ENCODE results near the gene SAXO1.
"Not testable (repeated sequence)": the region's sequence is repeated elsewhere in the genome, so short reads cannot be mapped to it uniquely, and the experiment has no call there.

SAXO1 gene, protein sequence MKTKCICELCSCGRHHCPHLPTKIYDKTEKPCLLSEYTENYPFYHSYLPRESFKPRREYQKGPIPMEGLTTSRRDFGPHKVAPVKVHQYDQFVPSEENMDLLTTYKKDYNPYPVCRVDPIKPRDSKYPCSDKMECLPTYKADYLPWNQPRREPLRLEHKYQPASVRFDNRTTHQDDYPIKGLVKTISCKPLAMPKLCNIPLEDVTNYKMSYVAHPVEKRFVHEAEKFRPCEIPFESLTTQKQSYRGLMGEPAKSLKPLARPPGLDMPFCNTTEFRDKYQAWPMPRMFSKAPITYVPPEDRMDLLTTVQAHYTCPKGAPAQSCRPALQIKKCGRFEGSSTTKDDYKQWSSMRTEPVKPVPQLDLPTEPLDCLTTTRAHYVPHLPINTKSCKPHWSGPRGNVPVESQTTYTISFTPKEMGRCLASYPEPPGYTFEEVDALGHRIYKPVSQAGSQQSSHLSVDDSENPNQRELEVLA

GRCh38 chr9:19033015-19033414, at the start of gene SAXO1:
SAXO1 (minus strand) TSS chr9:19033209; CDS start chr9:19032908, 301 bp downstream.
- DNase-seq: no peak

DNA sequence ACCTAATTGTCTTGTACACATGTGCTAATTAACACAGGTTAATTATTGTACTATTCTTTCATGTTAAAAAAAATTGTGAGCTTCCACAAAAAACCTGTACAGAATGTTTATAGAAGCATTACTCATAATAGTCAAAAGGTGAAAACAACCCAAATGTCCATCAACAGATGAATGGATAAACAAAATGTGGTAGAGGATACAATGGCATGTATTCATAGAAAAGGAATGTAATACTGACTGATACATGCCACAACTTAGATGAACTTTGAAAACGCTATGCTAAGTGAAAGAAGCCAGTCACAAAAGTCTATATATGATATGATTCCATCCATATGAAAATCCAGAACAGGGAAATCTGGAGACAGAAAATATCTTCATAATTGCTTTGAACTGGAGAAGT, 41.8 kb upstream of the SAXO1 start:
- DNase-seq: no peak

DNA sequence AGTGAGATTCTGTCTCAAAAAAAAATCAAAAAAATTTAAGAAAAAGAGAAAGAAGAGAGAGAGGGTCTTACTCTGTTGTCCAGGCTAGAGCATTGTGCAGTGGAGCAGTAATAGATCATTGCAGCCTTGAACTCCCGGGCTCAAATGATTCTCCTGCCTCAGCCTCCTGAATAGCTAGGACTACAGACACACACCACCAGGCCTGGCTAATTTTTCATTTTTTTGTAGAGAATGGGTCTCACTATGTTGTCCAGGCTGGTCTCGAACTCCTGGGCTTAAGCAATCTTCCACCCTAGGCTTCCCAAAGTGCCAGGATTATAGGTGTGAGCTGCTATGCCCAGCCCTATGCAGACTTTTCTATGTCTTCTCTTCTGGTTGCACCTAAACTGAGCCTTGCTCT, 41.2 kb upstream of the SAXO1 start:
- no peak for DNase-seq

DNA sequence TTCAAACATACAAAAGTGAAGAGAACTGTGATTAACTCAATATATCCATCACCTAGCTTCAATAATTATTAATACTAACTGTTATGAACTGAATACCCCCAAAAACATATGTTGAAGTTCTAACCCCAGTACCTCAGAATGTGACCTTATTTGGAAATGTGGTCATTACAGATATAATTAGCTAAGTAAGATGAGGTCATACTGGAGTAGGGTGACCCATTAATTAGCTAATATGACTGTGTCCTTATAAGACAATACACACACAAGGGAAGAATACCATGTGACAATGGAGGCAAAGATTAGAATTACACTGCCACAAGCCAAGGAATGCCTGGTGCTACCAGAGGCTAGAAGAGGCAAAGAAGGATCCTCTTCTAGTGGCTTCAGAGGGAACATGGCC, 24.0 kb upstream of the SAXO1 start:
- no peak for DNase-seq

- DNase-seq: no peak
Observed at GRCh38 chr9:19050637-19051591, 17.9 kb upstream of the SAXO1 start.

- DNase-seq: peak; percentile 33
Observed at GRCh38 chr9:19049917-19050636, 17.1 kb upstream of the SAXO1 start.

DNA sequence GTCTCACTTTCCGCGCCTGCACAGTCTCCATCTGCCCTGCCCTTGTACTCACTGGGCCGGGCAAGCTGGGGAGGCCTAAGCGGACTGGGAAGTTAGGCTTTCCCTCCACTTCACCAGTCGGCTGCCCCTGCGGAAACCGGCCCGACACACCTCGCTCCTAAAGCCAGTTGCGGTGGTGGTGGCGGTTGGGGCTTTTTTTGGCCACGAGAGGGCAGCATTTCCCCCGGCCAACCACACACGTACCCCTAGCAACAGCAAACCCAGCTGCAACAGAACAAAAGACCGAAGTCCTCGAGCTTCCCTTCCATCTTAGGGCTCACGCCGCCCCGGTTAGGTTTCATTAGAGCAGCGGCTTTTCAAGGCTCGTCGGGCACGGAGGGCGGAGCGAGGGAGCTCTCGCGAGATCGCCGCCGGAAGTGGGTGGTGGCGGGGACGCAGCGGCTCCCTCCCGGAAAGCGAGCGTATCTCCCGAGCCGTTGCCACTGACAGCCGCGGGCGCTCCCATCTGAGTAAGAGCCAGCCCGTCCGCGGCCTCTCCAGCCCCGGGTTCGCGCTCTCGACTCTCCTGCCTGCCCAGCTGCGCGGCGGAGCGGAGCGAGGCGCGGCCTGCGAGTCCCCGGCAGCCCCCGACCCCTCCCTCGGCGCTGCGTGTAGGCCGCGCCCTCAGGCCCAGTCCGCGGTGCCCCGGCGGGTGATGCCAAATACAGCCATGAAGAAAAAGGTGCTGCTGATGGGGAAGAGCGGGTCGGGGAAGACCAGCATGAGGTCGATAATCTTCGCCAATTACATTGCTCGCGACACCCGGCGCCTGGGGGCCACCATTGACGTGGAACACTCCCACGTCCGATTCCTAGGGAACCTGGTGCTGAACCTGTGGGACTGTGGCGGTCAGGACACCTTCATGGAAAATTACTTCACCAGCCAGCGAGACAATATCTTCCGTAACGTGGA, 16.2 kb upstream of the SAXO1 start, which contains the start of gene RRAGA:
TSS of gene RRAGA (plus strand) at position 462 of the 951 bp plus-strand sequence. CDS start at position 695, 233 bp downstream.
- DNase-seq: peak; percentile 96

DNA sequence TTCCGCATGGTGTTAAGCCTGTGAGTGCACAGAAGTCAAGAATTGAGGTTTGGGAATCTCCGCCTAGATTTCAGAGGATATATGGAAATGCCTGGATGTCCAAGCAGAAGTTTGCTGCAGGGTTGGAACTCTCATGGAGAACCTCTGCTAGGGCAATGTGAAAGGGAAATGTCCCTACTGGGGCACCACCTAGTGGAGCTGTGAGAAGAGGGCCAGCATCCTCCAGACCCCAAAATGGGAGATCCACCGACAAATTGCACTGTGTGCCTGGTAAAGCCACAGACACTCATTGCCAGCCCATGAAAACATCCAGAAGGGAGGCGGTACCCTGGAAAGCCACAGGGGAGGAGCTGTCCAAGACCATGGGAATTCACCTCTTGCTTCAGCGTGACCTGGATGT, 3.6 kb upstream of the SAXO1 start:
- DNase-seq: no peak

DNA sequence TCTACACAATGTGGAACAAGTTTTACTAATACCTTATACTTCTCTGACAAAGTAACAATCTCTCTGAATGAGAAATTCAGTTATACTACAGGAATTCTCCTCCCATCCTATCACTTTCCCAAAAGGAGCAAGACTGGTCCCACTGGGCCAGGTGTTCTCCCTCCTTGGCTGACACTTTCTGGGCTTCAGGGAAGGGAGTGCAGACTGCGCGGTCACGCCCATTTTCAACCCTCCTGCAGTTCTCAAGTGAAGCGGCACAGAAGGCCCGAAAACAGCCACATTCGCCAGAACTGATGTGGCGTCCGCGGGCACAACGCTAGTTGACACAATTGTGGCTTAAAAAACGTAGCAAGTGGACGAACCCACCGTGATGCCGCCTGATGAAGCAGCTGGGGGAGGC, 603 bp downstream of the SAXO1 start:
- DNase-seq: no peak

DNA sequence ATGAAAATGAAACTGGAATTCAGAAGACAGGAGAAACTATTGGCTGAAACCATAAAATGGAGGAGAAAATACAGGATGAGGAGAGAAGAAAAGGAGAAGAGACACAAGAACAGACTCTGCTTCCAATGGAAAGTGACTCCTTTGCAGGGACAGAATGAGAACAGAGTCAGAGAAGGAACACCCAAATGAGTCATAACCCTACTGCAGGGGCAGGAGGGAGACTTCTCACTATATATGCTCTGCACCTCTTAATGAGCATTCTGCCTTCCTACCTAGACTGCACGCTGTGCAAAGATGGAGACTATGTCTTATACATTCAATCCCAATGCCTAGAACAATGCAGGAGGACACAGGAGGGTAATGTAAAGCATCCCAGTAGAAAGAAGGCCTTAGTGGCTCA, 2.1 kb downstream of the SAXO1 start:
- no peak for DNase-seq

DNA sequence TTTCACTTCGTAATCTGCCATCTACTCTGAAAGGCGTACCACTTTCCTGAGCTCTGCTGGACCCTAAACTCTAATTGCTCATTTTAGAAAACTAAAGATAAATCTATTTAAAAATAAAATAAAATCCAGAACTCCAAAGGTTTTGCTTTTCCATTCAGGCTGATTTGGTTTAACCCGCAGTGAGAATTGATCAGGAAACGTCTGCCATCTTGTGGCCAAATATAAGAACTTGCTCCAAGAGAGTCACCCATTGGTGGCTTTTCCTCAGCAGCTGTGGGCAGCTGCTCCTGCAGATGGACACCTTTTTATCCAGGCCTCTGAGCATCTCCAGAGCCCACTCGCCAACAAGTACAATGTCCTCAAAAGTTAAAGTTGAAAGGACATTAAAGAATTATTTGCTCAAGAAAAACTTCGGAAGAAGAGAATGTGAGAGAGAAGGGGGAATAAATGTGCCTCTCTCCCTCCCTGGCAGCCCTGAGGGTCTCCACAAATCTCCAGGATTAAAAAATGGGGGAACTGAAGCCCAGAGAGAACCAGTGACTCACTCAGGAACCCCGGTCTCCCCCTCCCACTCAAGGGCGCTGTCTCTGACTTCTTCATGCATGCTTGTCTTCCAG, 4.1 kb downstream of the SAXO1 start:
- DNase-seq: peak; percentile 61

DNA sequence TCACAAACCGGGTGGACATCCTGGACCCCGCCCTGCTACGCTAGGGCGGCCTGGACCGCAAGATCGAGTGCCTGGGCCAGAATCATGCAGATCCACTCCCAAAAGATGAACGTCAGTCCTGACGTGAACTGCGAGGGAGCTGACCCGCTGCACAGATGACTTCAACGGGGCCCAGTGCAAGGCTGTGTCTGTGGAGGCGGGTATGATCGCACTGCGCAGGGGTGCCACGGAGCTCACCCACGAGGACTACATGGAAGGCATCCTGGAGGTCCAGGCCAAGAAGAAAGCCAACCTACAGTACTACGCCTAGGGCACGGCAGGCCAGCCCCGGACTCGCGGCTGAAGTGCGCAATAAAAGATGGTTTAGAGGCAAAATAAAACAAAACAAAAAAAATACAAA, 5.2 kb downstream of the SAXO1 start:
- DNase-seq: no peak

DNA sequence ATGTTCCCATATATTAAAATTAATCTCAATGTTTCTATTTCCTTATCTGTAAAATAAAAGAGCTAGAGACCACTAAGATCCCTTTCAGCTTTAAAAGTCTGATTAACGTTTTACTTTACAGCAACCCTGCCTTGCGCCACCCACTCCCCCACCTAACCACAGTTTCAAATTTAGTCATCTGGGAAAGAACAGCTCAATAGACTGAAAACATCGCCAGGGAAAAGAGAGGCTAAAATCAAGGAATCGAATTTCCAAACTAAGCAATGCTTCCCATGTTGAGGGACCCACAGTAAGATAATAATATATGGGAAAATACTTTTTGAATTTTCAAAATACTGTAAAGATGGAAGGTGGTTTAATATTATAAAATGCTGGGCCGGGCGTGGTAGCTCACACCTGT, 6.6 kb downstream of the SAXO1 start:
- no peak for DNase-seq

DNA sequence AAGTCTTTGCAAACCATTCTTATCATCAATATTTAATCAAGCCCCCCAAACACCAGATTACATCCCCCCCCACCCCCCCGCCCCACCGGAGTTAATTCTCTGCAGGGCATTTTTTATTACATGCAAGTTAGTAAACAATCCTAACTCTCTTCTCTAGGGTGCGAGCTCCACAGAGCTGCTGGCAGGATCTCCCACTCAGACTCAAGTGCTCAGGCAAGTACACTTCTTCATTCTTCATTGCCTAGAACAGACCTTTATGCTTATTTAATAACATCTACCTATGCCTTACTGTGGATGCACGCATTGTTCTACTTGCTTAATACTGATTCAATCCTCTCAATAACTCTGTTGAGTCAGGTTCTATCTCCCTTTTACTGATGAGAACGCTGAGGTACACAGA, 9.9 kb downstream of the SAXO1 start:
- no peak for DNase-seq

DNA sequence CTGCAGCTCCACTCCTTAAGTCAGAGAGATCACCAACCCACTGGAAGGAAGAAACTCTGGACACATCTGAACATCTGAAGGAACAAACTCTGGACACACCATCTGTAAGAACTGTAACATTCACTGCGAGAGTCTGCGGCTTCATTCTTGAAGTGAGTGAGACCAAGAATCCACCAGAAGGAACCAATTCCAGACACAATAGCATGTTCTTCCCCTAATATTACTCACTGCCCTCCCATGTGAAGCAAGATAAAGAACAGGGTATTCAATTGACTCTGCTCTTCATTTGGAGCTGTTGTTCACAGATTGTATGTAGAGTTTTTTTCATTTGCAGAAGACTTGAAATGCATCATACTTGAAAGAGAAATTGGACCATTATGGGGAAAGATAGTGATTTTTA, 10.8 kb downstream of the SAXO1 start:
- DNase-seq: no peak

DNA sequence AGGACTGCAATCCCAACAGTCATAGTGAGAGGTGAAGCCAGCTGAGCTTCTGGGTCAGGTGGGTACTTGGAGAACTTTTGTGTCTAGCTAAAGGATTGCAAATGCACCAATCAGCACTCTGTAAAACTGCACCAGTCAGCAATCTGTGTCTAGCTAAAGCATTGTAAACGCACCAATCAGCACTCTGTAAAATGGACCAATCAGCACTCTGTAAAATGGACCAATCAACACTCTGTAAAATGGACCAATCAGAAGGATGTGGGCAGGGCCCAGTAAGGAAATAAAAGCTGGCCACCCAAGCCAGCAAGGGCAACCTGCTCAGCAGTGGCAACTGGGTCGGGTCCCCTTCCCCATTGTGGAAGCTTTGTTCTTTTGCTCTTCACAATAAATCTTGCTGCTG, 11.4 kb downstream of the SAXO1 start:
- not testable (repeated sequence) for DNase-seq

- DNase-seq: no peak
Observed at GRCh38 chr9:19020886-19021455, 12.0 kb downstream of the SAXO1 start.

GRCh38 chr9:19018201-19018600, 14.8 kb downstream of the SAXO1 start:
- no peak for DNase-seq

- DNase-seq: no peak
Observed at GRCh38 chr9:19009391-19009965, 23.5 kb downstream of the SAXO1 start.

GRCh38 chr9:19000133-19000532, 32.9 kb downstream of the SAXO1 start:
- no peak for DNase-seq

Measured in OCI-M1 (cell line).